ENCODE results near the gene NCF1.
"Not testable (repeated sequence)": the region's sequence is repeated elsewhere in the genome, so short reads cannot be mapped to it uniquely, and the experiment has no call there.

Gene NCF1

DNA sequence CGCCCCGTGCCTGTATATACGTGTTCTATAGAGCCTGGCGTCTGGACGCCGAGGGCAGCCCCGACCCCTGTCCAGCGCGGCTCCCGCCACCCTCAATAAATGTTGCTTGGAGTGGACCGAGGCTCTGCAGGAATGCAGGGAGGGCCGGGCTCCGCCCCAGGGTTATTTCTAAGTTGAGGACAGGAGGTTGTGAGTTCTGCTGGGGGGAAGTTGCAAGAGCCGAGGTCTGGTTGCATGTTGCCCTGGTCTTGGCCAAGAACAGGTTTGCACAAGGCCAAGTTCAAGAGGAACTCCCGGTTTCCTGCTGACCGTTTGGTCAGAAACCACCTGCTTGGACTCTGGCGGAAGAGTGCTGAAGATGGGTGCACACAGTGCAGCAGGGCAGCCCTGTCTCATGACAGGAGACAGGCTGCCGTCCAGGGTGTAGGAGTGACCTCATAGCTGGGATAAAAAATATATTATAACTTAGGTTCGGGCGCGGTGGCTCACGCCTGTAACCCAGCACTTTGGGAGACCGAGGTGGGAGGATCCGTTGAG is 15.5 kb downstream of the NCF1 start:
- not testable (repeated sequence) for DNase-seq

DNA sequence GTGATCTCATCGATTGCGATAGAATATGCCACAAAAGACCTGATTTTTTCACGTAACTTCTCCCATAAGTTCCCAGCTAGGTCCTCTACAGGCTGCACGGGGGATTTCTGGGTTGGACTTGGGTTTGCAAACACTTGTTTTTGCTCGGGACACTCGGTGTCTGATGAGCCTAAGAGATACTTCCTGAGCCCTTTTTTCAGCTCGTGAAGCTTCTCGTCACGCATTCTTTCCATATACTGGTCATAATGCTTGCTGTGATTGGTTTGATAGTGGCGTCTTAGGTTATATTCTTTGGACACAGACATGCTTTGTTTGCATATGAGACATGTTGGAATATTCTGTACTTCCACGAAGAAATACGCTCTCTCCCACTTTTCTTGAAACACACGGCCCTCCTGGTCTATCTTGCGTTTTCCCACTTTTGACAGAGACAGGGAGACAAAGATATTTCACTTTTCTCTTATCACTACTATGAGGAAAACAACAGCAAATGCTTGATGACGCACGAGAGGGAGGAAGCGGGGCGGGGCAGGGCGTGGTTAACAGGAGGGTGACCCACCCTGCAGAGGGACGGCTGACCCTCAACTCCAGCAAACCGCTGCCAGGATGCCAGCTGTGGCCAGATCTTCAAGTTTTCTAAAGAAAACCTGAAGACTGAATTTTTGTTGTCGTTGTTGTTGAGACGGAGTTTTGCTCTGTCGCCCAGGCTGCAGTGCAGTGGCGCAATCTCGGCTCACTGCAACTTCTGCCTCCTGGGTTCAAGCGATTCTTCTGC is 24.2 kb downstream of the NCF1 start:
- not testable (repeated sequence) for DNase-seq

DNA sequence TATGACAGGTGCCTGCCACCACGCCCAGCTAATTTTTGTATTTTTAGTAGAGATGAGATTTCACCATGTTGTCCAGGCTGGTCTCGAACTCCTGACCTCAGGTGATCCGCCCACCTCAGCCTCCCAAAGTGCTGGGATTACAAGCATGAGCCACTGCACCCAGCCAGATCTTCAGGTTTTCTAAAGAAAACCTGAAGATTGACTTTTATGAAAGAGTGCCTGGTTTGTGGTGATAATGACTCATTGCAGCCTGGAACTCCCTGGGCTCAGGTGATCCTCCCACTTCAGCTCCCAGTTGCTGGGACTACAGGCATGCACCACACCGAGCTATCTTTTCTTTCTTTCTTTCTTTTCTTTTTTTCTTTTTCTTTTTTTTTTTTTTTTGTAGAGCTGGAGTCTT is 24.8 kb downstream of the NCF1 start:
- not testable (repeated sequence) for DNase-seq

DNA sequence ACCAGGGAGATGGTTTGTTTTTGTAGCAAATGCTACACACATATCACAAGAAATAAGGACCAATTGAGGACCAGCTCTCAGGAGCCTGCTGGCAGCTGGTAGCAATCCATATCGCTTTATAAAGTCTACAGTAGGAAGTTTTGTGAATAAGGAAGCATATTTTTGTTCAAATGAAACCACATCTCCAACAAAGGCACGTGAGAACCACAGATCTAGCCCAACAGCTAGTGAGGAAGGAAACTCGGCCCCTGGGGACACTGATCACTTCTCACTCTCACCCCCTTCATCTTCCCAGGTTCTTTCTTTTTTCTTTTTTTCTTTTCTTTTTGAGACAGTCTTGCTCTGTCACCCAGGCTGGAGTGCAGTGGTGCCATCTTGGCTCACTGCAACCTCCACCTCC is 42.1 kb downstream of the NCF1 start:
- DNase-seq: not testable (repeated sequence)

DNA sequence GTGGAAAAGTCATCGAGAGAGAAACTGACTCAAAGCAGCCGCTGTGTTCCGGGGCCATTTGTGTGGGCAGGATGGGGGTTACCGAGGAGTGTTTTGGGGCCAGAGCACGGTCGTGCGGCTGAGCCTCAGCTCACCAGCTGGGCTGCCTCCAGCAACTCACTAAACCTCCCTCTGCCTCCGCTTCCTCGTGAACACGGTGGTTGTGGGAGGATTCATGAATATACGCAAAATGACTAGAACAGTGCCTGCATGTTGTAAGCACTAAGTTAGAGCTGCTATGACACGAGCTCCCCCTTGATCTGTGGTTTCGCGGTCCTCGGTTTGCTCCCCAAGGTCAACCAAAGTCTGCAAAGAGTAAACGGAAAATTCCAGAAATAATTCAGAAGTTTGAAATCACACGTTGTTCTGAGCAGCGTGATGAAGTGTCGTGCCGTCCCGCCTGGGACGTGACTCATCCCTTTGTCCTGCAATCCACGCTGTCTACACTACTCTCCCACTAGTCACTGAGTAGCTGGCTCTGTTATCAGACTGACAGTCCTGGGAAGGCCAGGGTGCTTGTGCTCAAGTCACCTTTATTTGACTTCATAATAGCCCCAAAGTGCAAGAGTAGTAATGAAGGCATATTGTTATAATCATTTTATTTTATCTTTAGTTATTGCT is 46.5 kb downstream of the NCF1 start:
- not testable (repeated sequence) for DNase-seq

DNA sequence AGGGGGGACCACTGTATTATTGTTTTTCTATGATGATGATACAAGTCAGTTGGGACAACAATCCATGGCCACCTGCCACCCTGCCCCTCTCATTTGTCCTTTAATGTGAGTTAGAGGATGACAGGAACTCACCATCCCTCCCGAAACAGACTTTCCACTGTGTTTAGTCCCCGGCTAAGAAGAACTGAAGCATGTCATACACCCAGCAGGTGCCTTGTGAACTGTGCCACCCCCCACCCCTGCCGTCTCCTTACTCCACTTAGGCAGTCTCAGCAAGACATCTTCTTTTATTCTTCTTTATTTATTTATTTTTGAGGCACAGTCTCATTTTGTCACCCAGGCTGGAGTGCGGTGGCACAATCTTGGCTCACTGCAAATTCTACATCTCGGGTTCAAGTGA is 47.4 kb downstream of the NCF1 start:
- not testable (repeated sequence) for DNase-seq

DNA sequence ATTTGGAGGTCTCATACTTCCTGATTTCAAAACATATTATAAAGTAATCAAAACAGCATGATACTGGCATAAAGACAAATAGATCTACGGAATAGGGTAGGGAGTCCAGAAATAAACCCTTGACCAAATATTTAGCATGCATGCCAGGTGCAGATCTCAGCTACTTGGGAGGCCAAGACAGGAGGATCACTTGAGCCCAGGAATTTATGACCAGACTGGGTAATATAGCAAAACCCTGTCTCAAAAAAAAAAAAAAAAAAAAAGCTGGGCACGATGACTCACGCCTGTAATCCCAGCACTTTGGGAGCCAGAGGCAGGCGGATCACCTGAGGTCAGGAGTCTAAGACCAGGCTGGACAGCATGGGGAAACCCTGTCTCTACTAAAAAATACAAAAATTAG is 56.1 kb downstream of the NCF1 start:
- DNase-seq: not testable (repeated sequence)

DNA sequence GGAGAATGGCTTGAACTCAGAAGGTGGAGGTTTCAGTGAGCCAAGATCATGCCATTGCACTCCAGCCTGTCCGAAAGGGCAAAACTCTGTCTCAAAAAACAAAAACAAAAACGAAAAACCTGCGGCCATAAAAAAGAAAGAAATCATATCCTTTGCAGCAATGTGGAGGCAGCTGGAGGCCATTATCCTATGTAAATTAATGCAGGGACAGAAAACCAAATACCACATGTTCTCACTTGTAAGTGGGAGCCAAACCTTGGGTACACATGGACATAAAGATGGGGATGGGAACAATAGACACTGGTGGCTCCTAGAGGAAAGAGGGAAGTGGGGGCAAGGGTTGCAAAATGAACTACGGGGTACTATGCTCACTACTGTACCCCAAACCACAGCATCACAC is 56.6 kb downstream of the NCF1 start:
- not testable (repeated sequence) for DNase-seq
